PC-9 (cell line): ENCODE results near the gene FAM8A1.

ENCODE experiments used
- CTCF ChIP-seq: fragments of 200-600 bp; sonication (generic); conservative IDR thresholded peaks from 2 replicates; pipeline ENCODE4 v1.6.1; 2017; ENCODE audit warnings: mixed run types, antibody characterized with exemption, mild to moderate bottlenecking, moderate library complexity
- EZH2 ChIP-seq: fragments of 200-600 bp; sonication (generic); IDR thresholded peaks from 2 replicates; pipeline ENCODE4 v1.8.0; 2017; ENCODE audit warnings: antibody characterized with exemption, low read depth

- TF ChIP-seq CTCF = no peak
- no peak for TF ChIP-seq EZH2
These were observed 34.7 kb upstream of the FAM8A1 start for GRCh38 chr6:17565399-17565798.
